ENCODE results near the gene GRID2.
"Not testable (repeated sequence)": the region's sequence is repeated elsewhere in the genome, so short reads cannot be mapped to it uniquely, and the experiment has no call there.

Gene GRID2

GRCh38 chr4:93221771-93222170 is 918.0 kb downstream of the GRID2 start:
- DNase-seq, result no peak

GRCh38 chr4:93228021-93228420 is 924.3 kb downstream of the GRID2 start:
- DNase-seq, result no peak

GRCh38 chr4:93232883-93233282 is 929.1 kb downstream of the GRID2 start:
- DNase-seq, result no peak

- no peak for DNase-seq
Observed at GRCh38 chr4:93237521-93237920, 933.8 kb downstream of the GRID2 start.

- no peak for DNase-seq
Observed at GRCh38 chr4:93243262-93243661, 939.5 kb downstream of the GRID2 start.

- no peak for DNase-seq
Observed at GRCh38 chr4:93261207-93261606, 957.4 kb downstream of the GRID2 start.

GRCh38 chr4:93263166-93263565 is 959.4 kb downstream of the GRID2 start:
- DNase-seq, result no peak

- DNase-seq, result no peak
Observed at GRCh38 chr4:93267747-93268146, 964.0 kb downstream of the GRID2 start.

- DNase-seq, result no peak
Observed at GRCh38 chr4:93285346-93285745, 981.6 kb downstream of the GRID2 start.

- no peak for DNase-seq
Observed at GRCh38 chr4:93289241-93289640, 985.5 kb downstream of the GRID2 start.

GRCh38 chr4:93289831-93290230 is 986.1 kb downstream of the GRID2 start:
- DNase-seq, result no peak

GRCh38 chr4:93299118-93299517 is 995.4 kb downstream of the GRID2 start:
- no peak for DNase-seq

- not testable (repeated sequence) for DNase-seq
Observed at GRCh38 chr4:93300780-93301555, 997.2 kb downstream of the GRID2 start.

- no peak for DNase-seq
Observed at GRCh38 chr4:93302310-93302709, 998.5 kb downstream of the GRID2 start.

- DNase-seq, result no peak
Observed at GRCh38 chr4:93303440-93303839, 999.7 kb downstream of the GRID2 start.

GRCh38 chr4:93312299-93312698 is 1008.5 kb downstream of the GRID2 start:
- no peak for DNase-seq

- DNase-seq, result no peak
Observed at GRCh38 chr4:93313197-93313596, 1009.4 kb downstream of the GRID2 start.

GRCh38 chr4:93317057-93317456 is 1013.3 kb downstream of the GRID2 start:
- DNase-seq, result no peak

GRCh38 chr4:93317561-93317960 is 1013.8 kb downstream of the GRID2 start:
- no peak for DNase-seq

- no peak for DNase-seq
Observed at GRCh38 chr4:93319041-93319440, 1015.3 kb downstream of the GRID2 start.

GRCh38 chr4:93320356-93320755 is 1016.6 kb downstream of the GRID2 start:
- no peak for DNase-seq

GRCh38 chr4:93327346-93327745 is 1023.6 kb downstream of the GRID2 start:
- no peak for DNase-seq

GRCh38 chr4:93334003-93334402 is 1030.2 kb downstream of the GRID2 start:
- no peak for DNase-seq

GRCh38 chr4:93337196-93337595 is 1033.4 kb downstream of the GRID2 start:
- DNase-seq, result no peak

GRCh38 chr4:93342738-93343137 is 1039.0 kb downstream of the GRID2 start:
- DNase-seq, result no peak

Data from CD4-positive, alpha-beta T cell treated with Interleukin-4 for 1 hour (primary cell).